ENCODE data around the gene PCDHGB7. TPM values are rescaled to one million over a fixed set of nuclear protein-coding genes. Genes with fewer than 3 reads are reported as not detected.
A peak's percentile ranks its signal among the peaks of the same experiment; 100 is the strongest.
"Not testable (repeated sequence)": the region's sequence is repeated elsewhere in the genome, so short reads cannot be mapped to it uniquely, and the experiment has no call there.

The PCDHGB7 gene
- not detected for polyA plus RNA-seq (ENCODE audit: low read depth in 6 of 6)

DNA sequence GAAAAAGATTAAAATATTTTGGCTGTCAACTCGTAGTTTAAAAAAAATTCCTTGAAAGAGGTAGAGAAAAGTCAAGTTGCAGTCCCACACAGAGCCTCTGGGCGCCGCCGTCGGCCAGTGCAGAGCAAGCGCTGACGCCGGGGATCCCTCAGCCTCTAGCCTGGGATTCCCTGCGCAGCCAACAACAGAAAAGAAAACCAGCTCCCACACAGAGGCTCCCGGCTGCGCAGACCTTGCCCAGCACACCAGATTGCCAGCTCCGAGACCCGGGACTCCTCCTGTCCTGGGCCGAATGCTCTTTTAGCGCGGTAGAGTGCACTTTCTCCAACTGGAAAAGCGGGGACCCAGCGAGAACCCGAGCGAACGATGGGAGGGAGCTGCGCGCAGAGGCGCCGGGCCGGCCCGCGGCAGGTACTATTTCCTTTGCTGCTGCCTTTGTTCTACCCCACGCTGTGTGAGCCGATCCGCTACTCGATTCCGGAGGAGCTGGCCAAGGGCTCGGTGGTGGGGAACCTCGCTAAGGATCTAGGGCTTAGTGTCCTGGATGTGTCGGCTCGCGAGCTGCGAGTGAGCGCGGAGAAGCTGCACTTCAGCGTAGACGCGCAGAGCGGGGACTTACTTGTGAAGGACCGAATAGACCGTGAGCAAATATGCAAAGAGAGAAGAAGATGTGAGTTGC is at the start of gene PCDHGB7:
PCDHGB7 (plus strand) TSS at position 184 of the 679 bp plus-strand sequence; CDS start at position 367, 183 bp downstream.
- H3K9me3 Mint-ChIP-seq = peaks cover 11 to 84% (median 60%) of the 10 kb centered on the region in 7 donors
- DNase-seq = not testable (repeated sequence)
- peak within 1 kb of the TSS in 5 of 6 donors; percentile 38 to 96 (median 92) for H3K27ac Mint-ChIP-seq
- peaks cover 72 to 83% (median 72%) of the 10 kb centered on the region in 3 donors for H3K27me3 Mint-ChIP-seq
- peaks cover 7 to 34% (median 18%) of the 10 kb centered on the region in 3 donors for H3K4me1 Mint-ChIP-seq
- H3K4me3 Mint-ChIP-seq = peak within 1 kb of the TSS; percentile 16 to 68 (median 49)
- H3K36me3 Mint-ChIP-seq = peaks cover 43 to 52% of the 10 kb centered on the region in 2 donors
- peak in 1 of 2 donors; percentile 41 for ATAC-seq (ENCODE audit: low read depth in 2 of 2)

DNA sequence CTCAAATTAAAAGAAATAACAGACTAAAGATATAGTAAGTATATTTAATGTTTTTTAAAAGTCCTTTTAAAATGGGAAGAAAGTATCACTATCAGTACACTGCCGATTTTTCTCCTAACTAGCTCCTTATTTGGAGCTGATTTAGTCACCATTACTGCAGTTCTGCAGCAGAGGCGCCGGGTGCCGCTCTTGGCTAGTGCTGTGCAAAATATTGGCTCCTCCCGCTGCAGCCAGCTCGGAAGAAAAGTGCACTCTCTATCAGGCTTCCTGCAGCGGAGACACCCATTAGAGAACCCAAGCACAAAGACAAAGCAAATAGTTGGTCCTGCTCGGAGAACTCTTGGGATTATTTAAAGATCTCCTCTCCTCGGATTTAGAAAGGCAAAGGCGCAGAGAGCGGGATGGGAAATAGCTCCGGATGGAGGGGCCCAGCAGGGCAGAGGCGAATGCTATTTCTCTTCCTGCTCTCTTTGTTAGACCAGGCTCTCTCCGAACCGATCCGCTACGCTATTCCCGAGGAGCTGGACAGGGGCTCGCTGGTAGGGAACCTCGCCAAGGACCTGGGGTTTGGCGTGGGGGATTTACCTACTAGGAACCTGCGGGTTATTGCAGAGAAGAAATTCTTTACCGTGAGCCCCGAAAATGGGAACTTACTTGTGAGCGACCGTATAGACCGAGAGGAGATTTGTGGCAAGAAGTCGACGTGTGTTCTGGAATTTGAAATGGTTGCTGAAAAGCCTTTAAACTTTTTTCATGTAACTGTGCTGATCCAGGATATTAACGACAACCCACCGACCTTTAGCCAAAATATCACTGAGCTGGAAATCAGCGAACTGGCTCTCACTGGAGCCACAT is 47.3 kb upstream of the PCDHGB7 start, which contains the start of gene PCDHGB3:
PCDHGB3 (plus strand) TSS at position 249 of the 855 bp plus-strand sequence; CDS start at position 402, 153 bp downstream.
- Mint-ChIP-seq H3K9me3 (peaks cover 14 to 61% (median 44%) of the 10 kb centered on the region in 7 donors), H3K27me3 (peaks cover 54 to 79% (median 67%) of the 10 kb centered on the region in 3 donors), H3K4me1 (peaks cover 4 to 6% (median 6%) of the 10 kb centered on the region in 3 donors), H3K36me3 (peaks cover 4 to 37% of the 10 kb centered on the region in 2 donors), H3K27ac (peak within 1 kb of the TSS in 2 of 6 donors; percentile 18 to 32), H3K4me3 (peak within 1 kb of the TSS; percentile 44 to 85 (median 78))
- DNase-seq (no peak), ATAC-seq (ENCODE audit: low read depth in 2 of 2) (peak; percentile 56 to 70)

DNA sequence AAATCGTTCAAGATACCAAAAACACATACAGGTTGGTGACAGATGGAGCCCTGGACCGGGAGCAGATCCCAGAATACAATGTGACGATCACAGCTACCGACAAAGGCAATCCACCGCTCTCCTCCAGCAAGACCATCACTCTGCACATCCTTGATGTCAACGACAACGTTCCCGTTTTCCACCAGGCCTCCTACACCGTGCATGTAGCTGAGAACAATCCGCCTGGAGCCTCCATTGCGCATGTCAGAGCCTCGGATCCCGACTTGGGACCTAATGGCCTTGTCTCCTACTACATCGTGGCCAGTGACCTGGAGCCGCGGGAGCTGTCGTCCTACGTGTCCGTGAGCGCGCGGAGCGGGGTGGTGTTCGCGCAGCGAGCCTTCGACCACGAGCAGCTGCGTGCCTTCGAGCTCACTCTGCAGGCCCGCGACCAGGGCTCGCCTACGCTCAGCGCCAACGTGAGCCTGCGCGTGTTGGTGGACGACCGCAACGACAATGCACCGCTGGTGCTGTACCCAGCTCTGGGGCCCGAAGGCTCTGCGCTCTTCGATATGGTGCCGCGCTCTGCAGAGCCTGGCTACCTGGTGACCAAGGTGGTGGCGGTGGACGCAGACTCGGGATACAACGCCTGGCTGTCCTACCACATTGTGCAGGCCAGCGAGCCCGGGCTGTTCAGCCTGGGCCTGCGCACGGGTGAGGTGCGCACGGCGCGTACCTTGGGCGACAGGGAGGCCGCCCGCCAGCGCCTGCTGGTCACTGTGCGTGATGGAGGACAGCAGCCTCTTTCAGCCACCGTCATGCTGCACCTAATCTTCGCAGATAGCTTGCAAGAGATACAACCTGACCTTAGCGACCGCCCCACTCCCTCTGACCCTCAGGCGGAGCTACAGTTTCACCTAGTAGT is 45.7 kb upstream of the PCDHGB7 start:
- Mint-ChIP-seq H3K4me3 (peak overlapping the region in 1 of 8 donors; percentile 59), H3K9me3 (peaks cover 8 to 58% (median 45%) of the 10 kb centered on the region in 7 donors), H3K27ac (peak overlapping the region in 1 of 6 donors; percentile 47)

DNA sequence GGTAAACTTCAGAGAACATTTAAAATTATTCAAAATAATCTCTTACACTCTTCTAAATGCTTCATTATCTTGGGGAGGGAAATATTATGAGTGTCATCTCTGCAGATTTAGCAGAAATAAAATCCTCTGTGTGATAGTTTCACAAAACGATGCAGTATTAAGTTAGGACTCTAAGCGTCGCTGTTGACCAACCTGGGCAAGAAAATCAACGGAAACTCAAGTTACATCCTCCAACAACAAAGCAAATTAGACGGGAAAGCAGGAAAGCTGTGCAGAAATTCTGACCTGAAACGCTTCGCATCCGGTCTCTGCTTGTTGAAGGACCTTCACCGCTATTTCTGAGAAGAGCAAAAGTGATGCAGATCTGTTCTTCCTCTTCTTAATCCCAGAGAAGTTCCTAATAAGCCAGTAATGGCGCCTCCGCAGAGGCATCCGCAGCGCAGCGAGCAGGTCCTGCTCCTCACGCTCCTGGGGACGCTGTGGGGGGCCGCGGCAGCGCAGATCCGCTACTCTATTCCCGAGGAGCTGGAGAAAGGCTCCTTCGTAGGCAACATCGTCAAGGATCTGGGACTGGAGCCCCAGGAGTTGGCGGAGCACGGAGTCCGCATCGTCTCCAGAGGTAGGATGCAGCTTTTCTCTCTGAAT is 43.7 kb upstream of the PCDHGB7 start, which contains the start of gene PCDHGA6:
PCDHGA6 (plus strand) TSS at position 219 of the 645 bp plus-strand sequence; CDS start at position 412, 193 bp downstream.
- Mint-ChIP-seq H3K27ac (peak within 1 kb of the TSS in 1 of 6 donors; percentile 30), H3K4me3 (peak within 1 kb of the TSS in 5 of 8 donors; percentile 5 to 57 (median 29)), H3K9me3 (peaks cover 8 to 67% (median 45%) of the 10 kb centered on the region in 7 donors), H3K36me3 (peaks cover 8 to 30% of the 10 kb centered on the region in 2 donors), H3K4me1 (peaks cover 4 to 6% (median 6%) of the 10 kb centered on the region in 3 donors), H3K27me3 (peaks cover 44 to 66% (median 44%) of the 10 kb centered on the region in 3 donors)
- ATAC-seq (ENCODE audit: low read depth in 2 of 2) = no peak
- no peak for DNase-seq

More for the DNA sequence above, 45.7 kb upstream of the PCDHGB7 start:
- peaks cover 8 to 30% of the 10 kb centered on the region in 2 donors for H3K36me3 Mint-ChIP-seq
- ATAC-seq (ENCODE audit: low read depth in 2 of 2) (no peak), DNase-seq (no peak)
- peaks cover 47 to 76% (median 53%) of the 10 kb centered on the region in 3 donors for H3K27me3 Mint-ChIP-seq
- H3K4me1 Mint-ChIP-seq = peaks cover 4 to 6% (median 6%) of the 10 kb centered on the region in 3 donors

DNA sequence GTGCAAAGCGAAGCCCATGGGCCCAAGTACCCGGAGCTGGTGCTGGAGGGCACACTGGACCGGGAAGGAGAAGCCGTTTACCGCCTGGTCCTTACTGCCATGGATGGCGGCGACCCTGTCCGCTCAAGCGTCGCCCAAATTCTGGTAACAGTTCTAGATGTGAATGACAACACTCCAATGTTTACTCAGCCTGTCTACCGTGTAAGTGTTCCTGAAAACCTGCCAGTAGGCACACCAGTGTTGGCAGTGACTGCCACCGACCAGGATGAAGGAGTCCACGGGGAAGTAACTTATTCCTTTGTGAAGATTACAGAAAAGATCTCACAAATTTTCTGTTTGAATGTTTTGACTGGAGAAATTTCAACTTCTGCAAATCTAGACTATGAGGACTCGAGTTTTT is 42.9 kb upstream of the PCDHGB7 start:
- H3K9me3 Mint-ChIP-seq = peaks cover 8 to 64% (median 45%) of the 10 kb centered on the region in 7 donors
- no peak for ATAC-seq (ENCODE audit: low read depth in 2 of 2)
- no peak overlapping the region for H3K4me3 Mint-ChIP-seq

DNA sequence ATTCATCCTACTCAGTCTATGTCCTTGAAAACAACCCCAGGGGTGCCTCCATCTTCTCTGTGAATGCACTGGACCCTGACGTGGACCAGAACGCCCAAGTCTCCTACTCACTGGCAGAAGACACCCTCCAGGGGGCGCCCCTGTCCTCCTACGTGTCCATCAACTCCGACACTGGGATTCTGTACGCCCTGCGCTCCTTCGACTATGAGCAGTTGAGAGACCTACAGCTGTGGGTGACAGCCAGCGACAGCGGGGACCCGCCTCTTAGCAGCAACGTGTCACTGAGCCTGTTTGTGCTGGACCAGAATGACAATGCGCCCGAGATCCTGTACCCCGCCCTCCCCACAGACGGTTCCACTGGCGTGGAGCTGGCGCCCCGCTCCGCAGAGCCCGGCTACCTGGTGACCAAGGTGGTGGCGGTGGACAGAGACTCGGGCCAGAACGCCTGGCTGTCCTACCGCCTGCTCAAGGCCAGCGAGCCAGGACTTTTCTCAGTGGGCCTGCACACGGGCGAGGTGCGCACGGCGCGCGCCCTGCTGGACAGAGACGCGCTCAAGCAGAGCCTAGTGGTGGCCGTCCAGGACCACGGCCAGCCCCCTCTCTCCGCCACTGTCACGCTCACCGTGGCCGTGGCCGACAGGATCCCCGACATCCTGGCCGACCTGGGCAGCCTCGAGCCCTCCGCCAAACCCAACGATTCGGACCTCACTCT is 41.9 kb upstream of the PCDHGB7 start:
- peaks cover 8 to 67% (median 40%) of the 10 kb centered on the region in 7 donors for H3K9me3 Mint-ChIP-seq
- H3K4me3 Mint-ChIP-seq; ATAC-seq (ENCODE audit: low read depth in 2 of 2); H3K4me1 Mint-ChIP-seq; DNase-seq: not testable (repeated sequence)
- peak overlapping the region in 2 of 6 donors; percentile 24 to 65 for H3K27ac Mint-ChIP-seq
- H3K36me3 Mint-ChIP-seq = peaks cover 8 to 22% of the 10 kb centered on the region in 2 donors
- H3K27me3 Mint-ChIP-seq = peaks cover 29 to 68% (median 38%) of the 10 kb centered on the region in 3 donors

More for the DNA sequence above, 42.9 kb upstream of the PCDHGB7 start:
- DNase-seq = no peak
- H3K27me3 Mint-ChIP-seq = peaks cover 39 to 69% (median 41%) of the 10 kb centered on the region in 3 donors
- H3K36me3 Mint-ChIP-seq = peaks cover 8 to 30% of the 10 kb centered on the region in 2 donors
- peaks cover 4 to 6% (median 6%) of the 10 kb centered on the region in 3 donors for H3K4me1 Mint-ChIP-seq
- peak overlapping the region in 1 of 6 donors; percentile 30 for H3K27ac Mint-ChIP-seq

DNA sequence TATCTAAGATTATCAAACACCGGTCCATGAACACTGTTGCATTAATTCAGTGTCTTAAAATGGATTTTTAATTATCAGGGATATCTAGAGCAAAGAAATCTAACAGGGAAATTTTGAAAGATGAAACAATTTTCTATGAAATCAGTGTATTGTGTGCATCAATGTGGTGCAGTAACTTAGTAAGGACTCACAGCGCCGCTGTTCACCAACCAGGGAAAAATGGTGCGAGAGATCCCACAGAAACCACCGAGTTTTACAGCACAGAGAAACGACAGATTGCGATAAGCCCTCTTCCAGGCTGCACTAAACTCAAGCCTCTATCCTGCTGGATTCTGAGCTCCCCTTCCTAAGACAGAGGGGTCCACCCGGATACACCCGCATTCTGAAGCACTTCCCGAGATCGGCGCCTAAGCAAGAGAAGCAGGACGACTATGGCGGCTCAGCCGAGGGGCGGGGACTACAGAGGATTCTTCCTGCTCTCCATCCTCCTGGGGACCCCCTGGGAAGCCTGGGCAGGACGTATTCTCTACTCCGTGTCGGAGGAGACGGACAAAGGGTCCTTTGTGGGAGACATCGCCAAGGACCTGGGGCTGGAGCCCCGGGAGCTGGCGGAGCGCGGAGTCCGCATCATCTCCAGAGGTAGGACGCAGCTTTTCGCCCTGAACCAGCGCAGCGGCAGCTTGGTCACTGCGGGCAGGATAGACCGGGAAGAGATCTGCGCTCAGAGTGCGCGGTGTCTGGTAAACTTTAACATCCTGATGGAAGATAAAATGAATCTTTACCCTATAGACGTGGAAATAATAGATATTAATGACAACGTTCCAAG is 34.8 kb upstream of the PCDHGB7 start, which contains the start of gene PCDHGA7:
PCDHGA7 (plus strand) TSS at position 274 of the 826 bp plus-strand sequence; CDS start at position 432, 158 bp downstream.
- Mint-ChIP-seq H3K4me3 (peak within 1 kb of the TSS; percentile 18 to 87 (median 64)), H3K4me1 (peaks cover 0 to 6% (median 2%) of the 10 kb centered on the region in 3 donors), H3K9me3 (peaks cover 0 to 68% (median 35%) of the 10 kb centered on the region in 7 donors), H3K27ac (peak within 1 kb of the TSS in 3 of 6 donors; percentile 37 to 86 (median 63)), H3K27me3 (peaks cover 52 to 67% (median 57%) of the 10 kb centered on the region in 3 donors), H3K36me3 (peaks cover 6 to 9% of the 10 kb centered on the region in 2 donors)
- ATAC-seq (ENCODE audit: low read depth in 2 of 2) (peak in 1 of 2 donors; percentile 28), DNase-seq (no peak)

DNA sequence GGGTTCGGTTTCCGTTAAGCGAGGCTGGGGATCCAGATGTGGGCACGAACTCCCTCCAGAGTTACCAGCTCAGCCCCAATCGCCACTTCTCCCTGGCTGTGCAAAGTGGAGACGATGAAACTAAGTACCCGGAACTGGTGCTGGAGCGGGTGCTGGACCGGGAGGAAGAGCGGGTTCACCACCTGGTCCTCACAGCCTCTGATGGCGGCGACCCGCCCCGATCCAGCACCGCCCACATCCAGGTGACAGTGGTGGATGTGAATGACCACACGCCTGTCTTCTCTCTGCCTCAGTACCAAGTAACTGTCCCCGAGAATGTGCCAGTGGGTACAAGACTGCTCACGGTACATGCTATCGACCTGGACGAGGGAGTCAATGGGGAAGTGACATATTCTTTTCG is 34.1 kb upstream of the PCDHGB7 start:
- Mint-ChIP-seq H3K4me3 (peak overlapping the region in 5 of 8 donors; percentile 18 to 65 (median 42)), H3K9me3 (peaks cover 0 to 66% (median 37%) of the 10 kb centered on the region in 7 donors), H3K27me3 (peaks cover 55 to 69% (median 59%) of the 10 kb centered on the region in 3 donors), H3K27ac (peak overlapping the region in 1 of 6 donors; percentile 63), H3K4me1 (peaks cover 0 to 6% (median 2%) of the 10 kb centered on the region in 3 donors), H3K36me3 (peaks cover 7 to 11% of the 10 kb centered on the region in 2 donors)
- ATAC-seq (ENCODE audit: low read depth in 2 of 2) = no peak
- no peak for DNase-seq

DNA sequence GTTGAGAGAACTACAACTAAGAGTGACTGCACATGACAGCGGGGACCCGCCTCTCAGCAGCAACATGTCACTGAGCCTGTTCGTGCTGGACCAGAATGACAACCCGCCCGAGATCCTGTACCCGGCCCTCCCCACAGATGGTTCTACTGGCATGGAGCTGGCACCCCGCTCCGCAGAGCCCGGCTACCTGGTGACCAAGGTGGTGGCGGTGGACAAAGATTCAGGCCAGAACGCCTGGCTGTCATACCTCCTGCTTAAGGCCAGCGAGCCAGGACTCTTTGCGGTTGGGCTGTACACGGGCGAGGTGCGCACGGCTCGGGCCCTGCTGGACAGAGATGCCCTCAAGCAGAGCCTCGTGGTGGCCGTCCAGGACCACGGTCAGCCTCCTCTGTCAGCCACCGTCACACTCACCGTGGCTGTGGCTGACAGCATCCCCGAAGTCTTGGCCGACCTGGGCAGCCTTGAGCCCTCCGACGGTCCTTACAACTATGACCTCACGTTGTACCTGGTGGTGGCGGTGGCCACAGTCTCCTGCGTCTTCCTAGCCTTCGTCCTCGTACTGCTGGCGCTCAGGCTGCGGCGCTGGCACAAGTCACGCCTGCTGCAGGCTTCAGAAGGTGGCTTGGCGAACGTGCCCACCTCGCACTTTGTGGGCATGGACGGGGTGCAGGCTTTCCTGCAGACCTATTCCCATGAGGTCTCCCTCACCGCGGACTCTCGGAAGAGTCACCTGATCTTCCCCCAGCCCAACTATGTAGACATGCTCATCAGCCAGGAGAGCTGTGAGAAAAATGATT is 32.8 kb upstream of the PCDHGB7 start:
- no peak for ATAC-seq (ENCODE audit: low read depth in 2 of 2)
- H3K27ac Mint-ChIP-seq = peak overlapping the region in 1 of 6 donors; percentile 44
- H3K4me3 Mint-ChIP-seq = no peak overlapping the region
- peaks cover 57 to 73% (median 72%) of the 10 kb centered on the region in 3 donors for H3K27me3 Mint-ChIP-seq
- peaks cover 15 to 20% of the 10 kb centered on the region in 2 donors for H3K36me3 Mint-ChIP-seq
- H3K4me1 Mint-ChIP-seq = peaks cover 0 to 6% (median 2%) of the 10 kb centered on the region in 3 donors
- H3K9me3 Mint-ChIP-seq = peaks cover under 1 to 79% (median 42%) of the 10 kb centered on the region in 7 donors
- no peak for DNase-seq
